ENCODE data around the gene GGCX. TPM values are rescaled to one million over a fixed set of nuclear protein-coding genes. Genes with fewer than 3 reads are reported as not detected.

The GGCX gene
- total and polyA plus RNA-seq, 2 of the 13 experiments (the other 11 are each of a cell fraction or from before 2014, with no cell fraction given): 72.5 to 103 TPM

DNA sequence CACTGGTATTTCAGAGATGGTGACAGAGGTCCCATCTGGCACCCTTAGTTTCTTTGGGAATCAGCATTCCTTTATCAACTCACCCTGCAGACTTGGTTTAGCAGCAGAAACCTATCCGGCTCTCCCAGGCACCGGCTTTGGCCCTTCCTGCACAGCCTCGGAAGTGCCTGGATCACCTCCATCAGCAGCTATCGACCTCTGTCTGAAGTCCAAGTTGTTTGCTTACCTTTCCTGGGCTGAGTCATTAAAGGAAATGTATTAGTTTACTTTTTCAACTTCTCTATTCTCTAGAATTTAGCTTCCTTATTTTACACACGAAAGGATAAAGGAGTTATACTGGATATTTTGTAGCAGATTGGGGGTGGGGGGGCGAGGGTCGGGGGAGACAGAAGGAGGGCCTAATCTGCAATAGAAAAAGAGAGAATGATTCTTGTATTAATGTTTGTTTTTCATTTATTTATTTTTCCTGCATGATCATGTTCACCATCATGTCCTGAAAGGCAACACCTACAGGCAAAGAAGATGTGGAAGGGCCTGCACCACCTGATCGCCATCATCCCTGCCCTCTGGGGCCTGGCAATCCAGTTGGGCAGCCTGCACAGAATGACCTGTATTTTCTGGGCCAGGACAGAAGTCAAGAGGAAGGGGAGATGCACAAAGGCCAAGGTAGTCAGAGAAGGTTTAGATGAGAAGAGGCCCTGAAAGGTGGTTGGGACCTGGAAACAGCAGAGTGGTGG, 44.5 kb downstream of the GGCX start (continued):
- TF ChIP-seq, protein P1, sequence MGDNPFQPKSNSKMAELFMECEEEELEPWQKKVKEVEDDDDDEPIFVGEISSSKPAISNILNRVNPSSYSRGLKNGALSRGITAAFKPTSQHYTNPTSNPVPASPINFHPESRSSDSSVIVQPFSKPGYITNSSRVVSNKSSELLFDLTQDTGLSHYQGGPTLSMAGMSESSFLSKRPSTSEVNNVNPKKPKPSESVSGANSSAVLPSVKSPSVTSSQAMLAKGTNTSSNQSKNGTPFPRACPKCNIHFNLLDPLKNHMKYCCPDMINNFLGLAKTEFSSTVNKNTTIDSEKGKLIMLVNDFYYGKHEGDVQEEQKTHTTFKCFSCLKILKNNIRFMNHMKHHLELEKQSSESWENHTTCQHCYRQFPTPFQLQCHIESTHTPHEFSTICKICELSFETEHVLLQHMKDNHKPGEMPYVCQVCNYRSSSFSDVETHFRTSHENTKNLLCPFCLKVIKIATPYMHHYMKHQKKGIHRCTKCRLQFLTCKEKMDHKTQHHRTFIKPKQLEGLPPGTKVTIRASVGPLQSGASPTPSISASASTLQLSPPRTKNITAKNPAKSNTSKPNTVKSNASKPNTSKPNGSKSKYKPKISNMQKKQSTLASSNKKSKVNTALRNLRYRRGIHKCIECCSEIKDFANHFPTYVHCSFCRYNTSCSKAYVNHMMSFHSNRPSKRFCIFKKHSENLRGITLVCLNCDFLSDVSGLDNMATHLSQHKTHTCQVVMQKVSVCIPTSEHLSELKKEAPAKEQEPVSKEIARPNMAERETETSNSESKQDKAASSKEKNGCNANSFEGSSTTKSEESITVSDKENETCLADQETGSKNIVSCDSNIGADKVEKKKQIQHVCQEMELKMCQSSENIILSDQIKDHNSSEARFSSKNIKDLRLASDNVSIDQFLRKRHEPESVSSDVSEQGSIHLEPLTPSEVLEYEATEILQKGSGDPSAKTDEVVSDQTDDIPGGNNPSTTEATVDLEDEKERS (CRISPR knock-in tag; IDR thresholded peaks at IDR 0.05): peak; percentile 47; the same call in 1 of the 2 replicates
- TF ChIP-seq AGO1 (IDR thresholded peaks at IDR 0.05; ENCODE audit: low read depth, low read length, poor library complexity, severe bottlenecking) (no peak), BCL6 (CRISPR knock-in tag; IDR thresholded peaks at IDR 0.05) (peak; percentile 86), ZNF772 (CRISPR knock-in tag; IDR thresholded peaks at IDR 0.05) (peak; percentile 34; the same call in 1 of the 2 replicates), PPARG (CRISPR knock-in tag; conservative IDR thresholded peaks at IDR 0.05) (0 out of 2 replicates have a peak, but pooled peaks have one; percentile 26), ZBTB20 (CRISPR knock-in tag; IDR thresholded peaks at IDR 0.05; ENCODE audit: borderline replicate concordance, low read depth) (no peak), SALL1 (CRISPR knock-in tag; IDR thresholded peaks at IDR 0.05) (peak; percentile 84), ZNF878 (CRISPR knock-in tag; IDR thresholded peaks at IDR 0.05) (no peak), NFKB2 (CRISPR knock-in tag; IDR thresholded peaks at IDR 0.05; ENCODE audit: borderline replicate concordance) (no peak), FOSL2 (CRISPR knock-in tag; IDR thresholded peaks at IDR 0.05) (peak; percentile 93)
- TF ChIP-seq, protein P2, sequence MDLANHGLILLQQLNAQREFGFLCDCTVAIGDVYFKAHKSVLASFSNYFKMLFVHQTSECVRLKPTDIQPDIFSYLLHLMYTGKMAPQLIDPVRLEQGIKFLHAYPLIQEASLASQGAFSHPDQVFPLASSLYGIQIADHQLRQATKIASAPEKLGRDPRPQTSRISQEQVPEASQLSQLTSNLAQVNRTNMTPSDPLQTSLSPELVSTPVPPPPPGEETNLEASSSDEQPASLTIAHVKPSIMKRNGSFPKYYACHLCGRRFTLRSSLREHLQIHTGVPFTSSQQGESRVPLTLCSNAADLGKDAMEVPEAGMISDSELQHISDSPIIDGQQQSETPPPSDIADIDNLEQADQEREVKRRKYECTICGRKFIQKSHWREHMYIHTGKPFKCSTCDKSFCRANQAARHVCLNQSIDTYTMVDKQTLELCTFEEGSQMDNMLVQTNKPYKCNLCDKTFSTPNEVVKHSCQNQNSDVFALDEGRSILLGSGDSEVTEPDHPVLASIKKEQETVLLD (CRISPR knock-in tag; IDR thresholded peaks at IDR 0.05; ENCODE audit: low read depth): no peak
- TF ChIP-seq, protein P3, sequence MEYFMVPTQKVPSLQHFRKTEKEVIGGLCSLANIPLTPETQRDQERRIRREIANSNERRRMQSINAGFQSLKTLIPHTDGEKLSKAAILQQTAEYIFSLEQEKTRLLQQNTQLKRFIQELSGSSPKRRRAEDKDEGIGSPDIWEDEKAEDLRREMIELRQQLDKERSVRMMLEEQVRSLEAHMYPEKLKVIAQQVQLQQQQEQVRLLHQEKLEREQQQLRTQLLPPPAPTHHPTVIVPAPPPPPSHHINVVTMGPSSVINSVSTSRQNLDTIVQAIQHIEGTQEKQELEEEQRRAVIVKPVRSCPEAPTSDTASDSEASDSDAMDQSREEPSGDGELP (IDR thresholded peaks at IDR 0.05; ENCODE audit: borderline replicate concordance, low read depth): 0 out of 2 replicates have a peak, but pooled peaks have one; percentile 16
- TF ChIP-seq, protein P4, sequence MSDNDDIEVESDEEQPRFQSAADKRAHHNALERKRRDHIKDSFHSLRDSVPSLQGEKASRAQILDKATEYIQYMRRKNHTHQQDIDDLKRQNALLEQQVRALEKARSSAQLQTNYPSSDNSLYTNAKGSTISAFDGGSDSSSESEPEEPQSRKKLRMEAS (IDR thresholded peaks at IDR 0.05): no peak
- TF ChIP-seq, protein P5, sequence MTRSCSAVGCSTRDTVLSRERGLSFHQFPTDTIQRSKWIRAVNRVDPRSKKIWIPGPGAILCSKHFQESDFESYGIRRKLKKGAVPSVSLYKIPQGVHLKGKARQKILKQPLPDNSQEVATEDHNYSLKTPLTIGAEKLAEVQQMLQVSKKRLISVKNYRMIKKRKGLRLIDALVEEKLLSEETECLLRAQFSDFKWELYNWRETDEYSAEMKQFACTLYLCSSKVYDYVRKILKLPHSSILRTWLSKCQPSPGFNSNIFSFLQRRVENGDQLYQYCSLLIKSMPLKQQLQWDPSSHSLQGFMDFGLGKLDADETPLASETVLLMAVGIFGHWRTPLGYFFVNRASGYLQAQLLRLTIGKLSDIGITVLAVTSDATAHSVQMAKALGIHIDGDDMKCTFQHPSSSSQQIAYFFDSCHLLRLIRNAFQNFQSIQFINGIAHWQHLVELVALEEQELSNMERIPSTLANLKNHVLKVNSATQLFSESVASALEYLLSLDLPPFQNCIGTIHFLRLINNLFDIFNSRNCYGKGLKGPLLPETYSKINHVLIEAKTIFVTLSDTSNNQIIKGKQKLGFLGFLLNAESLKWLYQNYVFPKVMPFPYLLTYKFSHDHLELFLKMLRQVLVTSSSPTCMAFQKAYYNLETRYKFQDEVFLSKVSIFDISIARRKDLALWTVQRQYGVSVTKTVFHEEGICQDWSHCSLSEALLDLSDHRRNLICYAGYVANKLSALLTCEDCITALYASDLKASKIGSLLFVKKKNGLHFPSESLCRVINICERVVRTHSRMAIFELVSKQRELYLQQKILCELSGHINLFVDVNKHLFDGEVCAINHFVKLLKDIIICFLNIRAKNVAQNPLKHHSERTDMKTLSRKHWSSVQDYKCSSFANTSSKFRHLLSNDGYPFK (CRISPR knock-in tag; IDR thresholded peaks at IDR 0.05; ENCODE audit: borderline replicate concordance): no peak
- TF ChIP-seq, protein P6, sequence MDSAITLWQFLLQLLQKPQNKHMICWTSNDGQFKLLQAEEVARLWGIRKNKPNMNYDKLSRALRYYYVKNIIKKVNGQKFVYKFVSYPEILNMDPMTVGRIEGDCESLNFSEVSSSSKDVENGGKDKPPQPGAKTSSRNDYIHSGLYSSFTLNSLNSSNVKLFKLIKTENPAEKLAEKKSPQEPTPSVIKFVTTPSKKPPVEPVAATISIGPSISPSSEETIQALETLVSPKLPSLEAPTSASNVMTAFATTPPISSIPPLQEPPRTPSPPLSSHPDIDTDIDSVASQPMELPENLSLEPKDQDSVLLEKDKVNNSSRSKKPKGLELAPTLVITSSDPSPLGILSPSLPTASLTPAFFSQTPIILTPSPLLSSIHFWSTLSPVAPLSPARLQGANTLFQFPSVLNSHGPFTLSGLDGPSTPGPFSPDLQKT (CRISPR knock-in tag; IDR thresholded peaks at IDR 0.05; ENCODE audit: borderline replicate concordance): no peak
- TF ChIP-seq, protein P7, sequence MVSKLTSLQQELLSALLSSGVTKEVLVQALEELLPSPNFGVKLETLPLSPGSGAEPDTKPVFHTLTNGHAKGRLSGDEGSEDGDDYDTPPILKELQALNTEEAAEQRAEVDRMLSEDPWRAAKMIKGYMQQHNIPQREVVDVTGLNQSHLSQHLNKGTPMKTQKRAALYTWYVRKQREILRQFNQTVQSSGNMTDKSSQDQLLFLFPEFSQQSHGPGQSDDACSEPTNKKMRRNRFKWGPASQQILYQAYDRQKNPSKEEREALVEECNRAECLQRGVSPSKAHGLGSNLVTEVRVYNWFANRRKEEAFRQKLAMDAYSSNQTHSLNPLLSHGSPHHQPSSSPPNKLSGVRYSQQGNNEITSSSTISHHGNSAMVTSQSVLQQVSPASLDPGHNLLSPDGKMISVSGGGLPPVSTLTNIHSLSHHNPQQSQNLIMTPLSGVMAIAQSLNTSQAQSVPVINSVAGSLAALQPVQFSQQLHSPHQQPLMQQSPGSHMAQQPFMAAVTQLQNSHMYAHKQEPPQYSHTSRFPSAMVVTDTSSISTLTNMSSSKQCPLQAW (CRISPR knock-in tag; IDR thresholded peaks at IDR 0.05): no peak

Measured in HepG2 (cell line).